Measurements from ENCODE around the gene JAKMIP1. TPM values are rescaled to one million over a fixed set of nuclear protein-coding genes. Genes with fewer than 3 reads are reported as not detected.

Gene JAKMIP1
- total and polyA plus RNA-seq, 2 of the 13 experiments (the other 11 are each of a cell fraction or from before 2014, with no cell fraction given), result not detected

DNA sequence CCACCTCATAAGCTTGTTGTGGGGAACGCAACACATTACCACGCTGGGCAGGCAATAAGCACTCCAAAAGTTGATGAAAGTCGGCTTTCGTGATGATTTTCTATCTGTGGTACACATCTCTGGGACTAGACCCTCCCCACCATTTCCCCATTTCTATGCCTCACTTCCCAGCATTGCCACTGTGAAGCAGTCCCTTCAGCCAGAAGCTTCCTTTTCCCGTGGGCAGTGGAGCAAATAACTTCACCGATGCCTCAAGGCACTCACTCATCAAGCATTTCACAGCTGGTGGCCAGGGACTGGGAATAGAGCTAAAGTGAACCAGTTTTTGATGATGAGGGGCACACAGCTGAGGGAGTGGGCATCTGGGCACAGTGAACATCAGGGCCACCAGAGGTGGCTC, 201.0 kb downstream of the JAKMIP1 start:
- no TSS peak for BruUV-seq (replicated peaks)
- Histone ChIP-seq H3K4me3 (replicated peaks in 1 of 3; ENCODE audit: insufficient read depth in 1 of 3, low read depth in 2 of 3, low read length in 3 of 3) (no peak overlapping the region), H3K36me3 (replicated peaks in 1 of 2; ENCODE audit: control insufficient read depth in 1 of 2, insufficient read depth in 2 of 2, low read length in 2 of 2) (no peaks in the 10 kb centered on the region), H3K9ac (ENCODE audit: insufficient read depth, low read depth, low read length) (no peak overlapping the region), H4K20me1 (ENCODE audit: insufficient read depth, low read length) (no peaks in the 10 kb centered on the region), H3K27me3 (ENCODE audit: control insufficient read depth in 1 of 2, insufficient read depth in 2 of 2, low read length in 2 of 2) (peaks cover 4 to 38% of the 10 kb centered on the region in 2 experiments; a peak in 4 of 5 replicates), H3K4me2 (ENCODE audit: low read depth, low read length) (no peak overlapping the region), H3K27ac (ENCODE audit: extremely low read length, insufficient read depth, low read length) (no peak overlapping the region), H2AFZ (ENCODE audit: low read length) (no peak overlapping the region), H3K79me2 (ENCODE audit: insufficient read depth, low read length) (no peaks in the 10 kb centered on the region), H3K4me1 (ENCODE audit: insufficient read depth, low read length) (no peaks in the 10 kb centered on the region), H3K9me3 (ENCODE audit: low read length) (peaks cover 9% of the 10 kb centered on the region)
- intact Hi-C loops (cut with micrococcal nuclease; ENCODE audit: unreplicated experiment) (loop anchor here (10.0 kb wide), 1 partner anchor 195 kb away; no protein-coding TSS in a partner anchor), in situ Hi-C loops (cut with HindIII; ENCODE audit: extremely low pct_ligation_motif_present, low pct_unique_long_range_greater_than_20kb) (loop anchor here (5.0 kb wide), 1 partner anchor 88 kb away; no protein-coding TSS in a partner anchor)
- CTCF ChIA-PET (ENCODE audit: low intra/inter-chr PET ratio, low total read pairs), result interaction anchor here (1.6 to 4.0 kb wide), 2 partner anchors 20 to 88 kb away, joined by 6 to 35 read pairs; no protein-coding TSS in a partner anchor
- TF ChIP-seq, protein P1, sequence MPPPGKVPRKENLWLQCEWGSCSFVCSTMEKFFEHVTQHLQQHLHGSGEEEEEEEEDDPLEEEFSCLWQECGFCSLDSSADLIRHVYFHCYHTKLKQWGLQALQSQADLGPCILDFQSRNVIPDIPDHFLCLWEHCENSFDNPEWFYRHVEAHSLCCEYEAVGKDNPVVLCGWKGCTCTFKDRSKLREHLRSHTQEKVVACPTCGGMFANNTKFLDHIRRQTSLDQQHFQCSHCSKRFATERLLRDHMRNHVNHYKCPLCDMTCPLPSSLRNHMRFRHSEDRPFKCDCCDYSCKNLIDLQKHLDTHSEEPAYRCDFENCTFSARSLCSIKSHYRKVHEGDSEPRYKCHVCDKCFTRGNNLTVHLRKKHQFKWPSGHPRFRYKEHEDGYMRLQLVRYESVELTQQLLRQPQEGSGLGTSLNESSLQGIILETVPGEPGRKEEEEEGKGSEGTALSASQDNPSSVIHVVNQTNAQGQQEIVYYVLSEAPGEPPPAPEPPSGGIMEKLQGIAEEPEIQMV (CRISPR knock-in tag; IDR thresholded peaks at IDR 0.05; ENCODE audit: low read depth), result no peak
- TF ChIP-seq REPIN1 (CRISPR knock-in tag; IDR thresholded peaks at IDR 0.05; ENCODE audit: borderline replicate concordance, low read depth), result no peak
- no peak for TF ChIP-seq ZNF691 (CRISPR knock-in tag; IDR thresholded peaks at IDR 0.05; ENCODE audit: borderline replicate concordance, low read depth)
- TF ChIP-seq ZFYVE20 (CRISPR knock-in tag; IDR thresholded peaks at IDR 0.05; ENCODE audit: borderline replicate concordance, low read depth), result no peak
- no peak for TF ChIP-seq NFYC (CRISPR knock-in tag; IDR thresholded peaks at IDR 0.05)
- FAIRE-seq (no peak), DNase-seq (ENCODE audit: low spot score) (no peak), ATAC-seq (no peak)
- POLR2A ChIA-PET, result no interaction called here
- 28% methylated on average over 6 of the region's 6 CpGs for WGBS (ENCODE audit: low lambda C conversion rate)
